Stimulated activated CD8-positive, alpha-beta memory T cell treated with anti-CD3 and anti-CD28 coated beads, Interleukin-4, amount 100 ng/mL, for 4 hours (primary cell): ENCODE measurements around the gene LTN1.

Source experiments
- DNase-seq, 2 donors: peaks; one replicate each; pipeline ENCODE4 v3.0.0-alpha.2; 2020; ENCODE audit warnings: low read depth in 2 of 2, low spot score in 1 of 2

The LTN1 gene

GRCh38 chr21:28928578-28929420 is 63.9 kb downstream of the LTN1 start:
- no peak for DNase-seq

GRCh38 chr21:28927130-28927529 is 65.5 kb downstream of the LTN1 start:
- no peak for DNase-seq

GRCh38 chr21:28923439-28923975 is 69.2 kb downstream of the LTN1 start:
- DNase-seq: no peak

- DNase-seq: no peak
Measured at GRCh38 chr21:28922368-28922767, 70.3 kb downstream of the LTN1 start.

GRCh38 chr21:28916150-28916893 is 76.4 kb downstream of the LTN1 start:
- DNase-seq: no peak

GRCh38 chr21:28913071-28913470 is 79.6 kb downstream of the LTN1 start:
- no peak for DNase-seq

- DNase-seq: no peak
Measured at GRCh38 chr21:28910280-28910887, 82.3 kb downstream of the LTN1 start.

- DNase-seq: no peak
Measured at GRCh38 chr21:28908351-28908750, 84.3 kb downstream of the LTN1 start.

- no peak for DNase-seq
Measured at GRCh38 chr21:28906841-28907240, 85.8 kb downstream of the LTN1 start.

GRCh38 chr21:28906236-28906635 is 86.4 kb downstream of the LTN1 start:
- DNase-seq: no peak

GRCh38 chr21:28904961-28905435 is 87.7 kb downstream of the LTN1 start:
- no peak for DNase-seq

GRCh38 chr21:28903448-28903847 is 89.2 kb downstream of the LTN1 start:
- no peak for DNase-seq

- DNase-seq: no peak
Measured at GRCh38 chr21:28900481-28900880, 92.2 kb downstream of the LTN1 start.

GRCh38 chr21:28899744-28900143 is 92.9 kb downstream of the LTN1 start:
- DNase-seq: no peak

GRCh38 chr21:28899220-28899619 is 93.5 kb downstream of the LTN1 start:
- DNase-seq: no peak

- DNase-seq: no peak
Measured at GRCh38 chr21:28893687-28894086, 99.0 kb downstream of the LTN1 start.

- DNase-seq: no peak
Measured at GRCh38 chr21:28892199-28893111, 100.2 kb downstream of the LTN1 start.

GRCh38 chr21:28885853-28886177 is 106.9 kb downstream of the LTN1 start:
- DNase-seq: no peak

- peak; percentile 66 to 87 for DNase-seq
Measured at GRCh38 chr21:28884976-28885852, 107.5 kb downstream of the LTN1 start.

- DNase-seq: no peak
Measured at GRCh38 chr21:28884481-28884880, 108.2 kb downstream of the LTN1 start.
